Measurements from ENCODE around the gene PTCRA.
"Not testable (repeated sequence)": the region's sequence is repeated elsewhere in the genome, so short reads cannot be mapped to it uniquely, and the experiment has no call there.

Gene PTCRA

GRCh38 chr6:42902429-42903263, 13.2 kb upstream of the PTCRA start:
- TF ChIP-seq SPI1 (IDR thresholded peaks at IDR 0.05; ENCODE audit: low read depth, low read length): 0 out of 2 replicates have a peak, but pooled peaks have one; percentile 3
- not testable (repeated sequence) for FAIRE-seq; DNase-seq (ENCODE audit: insufficient read length, low spot score)

DNA sequence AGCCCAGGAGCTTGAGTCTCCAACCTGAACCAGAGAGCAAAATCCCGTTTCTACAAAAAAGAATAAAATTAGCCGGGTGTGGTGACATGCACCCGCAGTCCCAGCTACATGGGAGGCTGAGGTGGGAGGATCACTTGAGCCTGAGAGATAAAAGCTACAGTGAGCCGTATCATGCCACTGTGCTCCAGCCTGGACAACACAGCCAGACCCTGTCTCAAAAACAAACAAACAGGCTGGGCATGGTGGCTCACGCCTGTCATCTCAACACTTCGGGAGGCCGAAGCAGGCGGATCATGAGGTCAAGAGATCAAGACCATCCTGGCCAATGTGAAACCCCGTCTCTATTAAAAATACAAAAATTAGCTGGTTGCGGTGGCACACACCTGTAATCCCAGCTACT, 11.4 kb upstream of the PTCRA start:
- DNase-seq (ENCODE audit: insufficient read length, low spot score): no peak
- TF ChIP-seq POLR2AphosphoS5 (IDR thresholded peaks at IDR 0.05; ENCODE audit: low read depth, low read length) (no peak), PAX5 (IDR thresholded peaks at IDR 0.05; ENCODE audit: insufficient read depth, low read length, severe bottlenecking) (no peak), POLR2A (IDR thresholded peaks at IDR 0.05; ENCODE audit: low read depth, low read length) (no peak), TAF1 (IDR thresholded peaks at IDR 0.05; ENCODE audit: low read depth, low read length) (no peak), SPI1 (IDR thresholded peaks at IDR 0.05; ENCODE audit: low read depth, low read length) (no peak), POU2F2 (IDR thresholded peaks at IDR 0.05; ENCODE audit: low read depth, low read length) (no peak)
- no peak for FAIRE-seq

DNA sequence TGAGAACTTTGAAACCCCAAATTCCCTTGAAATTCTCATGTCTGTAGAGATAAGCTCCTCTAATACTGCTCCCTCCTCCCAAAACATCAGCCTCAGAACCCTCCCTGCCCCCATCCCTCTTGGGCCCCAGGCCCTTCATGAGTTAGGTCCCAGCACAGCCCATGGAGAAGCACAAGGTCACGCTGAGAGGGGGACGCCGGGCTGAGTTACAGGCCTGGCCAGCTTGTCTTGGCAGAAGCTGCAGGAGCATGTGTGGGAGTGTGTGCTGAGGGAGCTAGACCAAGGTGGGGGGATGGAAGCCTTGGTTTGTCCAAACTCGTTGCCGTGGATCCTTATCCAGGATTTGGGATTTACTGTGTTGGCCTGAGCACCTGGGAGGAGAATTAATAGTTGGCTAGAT, 8.5 kb upstream of the PTCRA start:
- DNase-seq (ENCODE audit: insufficient read length, low spot score) (no peak), FAIRE-seq (no peak)
- TF ChIP-seq POLR2A (IDR thresholded peaks at IDR 0.05; ENCODE audit: low read depth, low read length) (no peak), TAF1 (IDR thresholded peaks at IDR 0.05; ENCODE audit: low read depth, low read length) (no peak), POU2F2 (IDR thresholded peaks at IDR 0.05; ENCODE audit: low read depth, low read length) (no peak), POLR2AphosphoS5 (IDR thresholded peaks at IDR 0.05; ENCODE audit: low read depth, low read length) (no peak), SPI1 (IDR thresholded peaks at IDR 0.05; ENCODE audit: low read depth, low read length) (no peak), PAX5 (IDR thresholded peaks at IDR 0.05; ENCODE audit: insufficient read depth, low read length, severe bottlenecking) (no peak)

DNA sequence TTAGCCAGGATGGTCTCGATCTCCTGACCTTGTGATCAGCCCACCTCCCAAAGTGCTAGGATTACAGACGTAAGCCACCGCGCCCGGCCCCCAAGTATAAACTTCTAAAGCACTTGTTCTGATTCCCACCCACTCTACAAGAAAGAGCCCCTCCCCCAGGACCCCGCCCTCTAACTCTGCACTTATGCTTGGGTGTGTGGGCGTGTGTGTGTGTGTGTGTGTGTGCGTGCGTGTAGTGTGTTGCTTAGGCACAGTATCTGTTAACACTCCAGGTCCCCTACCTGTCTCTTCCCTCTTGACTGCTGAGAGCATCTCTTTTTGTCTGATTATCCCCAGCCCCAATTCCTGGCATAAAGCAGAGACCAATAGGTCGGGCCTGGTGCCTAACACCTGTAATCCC, 6.0 kb upstream of the PTCRA start:
- TF ChIP-seq POU2F2 (IDR thresholded peaks at IDR 0.05; ENCODE audit: low read depth, low read length): no peak
- no peak for TF ChIP-seq POLR2A (IDR thresholded peaks at IDR 0.05; ENCODE audit: low read depth, low read length)
- TF ChIP-seq PAX5 (IDR thresholded peaks at IDR 0.05; ENCODE audit: insufficient read depth, low read length, severe bottlenecking): no peak
- no peak for TF ChIP-seq SPI1 (IDR thresholded peaks at IDR 0.05; ENCODE audit: low read depth, low read length)
- TF ChIP-seq POLR2AphosphoS5 (IDR thresholded peaks at IDR 0.05; ENCODE audit: low read depth, low read length): no peak
- TF ChIP-seq TAF1 (IDR thresholded peaks at IDR 0.05; ENCODE audit: low read depth, low read length): no peak
- DNase-seq (ENCODE audit: insufficient read length, low spot score) (no peak), FAIRE-seq (no peak)

GRCh38 chr6:42911171-42912021, 4.5 kb upstream of the PTCRA start:
- FAIRE-seq: no peak
- no peak for TF ChIP-seq POLR2A (IDR thresholded peaks at IDR 0.05; ENCODE audit: low read depth, low read length)
- no peak for TF ChIP-seq SPI1 (IDR thresholded peaks at IDR 0.05; ENCODE audit: low read depth, low read length)
- TF ChIP-seq TAF1 (IDR thresholded peaks at IDR 0.05; ENCODE audit: low read depth, low read length): no peak
- no peak for TF ChIP-seq POLR2AphosphoS5 (IDR thresholded peaks at IDR 0.05; ENCODE audit: low read depth, low read length)
- TF ChIP-seq PAX5 (IDR thresholded peaks at IDR 0.05; ENCODE audit: insufficient read depth, low read length, severe bottlenecking): no peak
- no peak for TF ChIP-seq POU2F2 (IDR thresholded peaks at IDR 0.05; ENCODE audit: low read depth, low read length)
- DNase-seq (ENCODE audit: insufficient read length, low spot score): no peak

GRCh38 chr6:42914546-42914945, 1.3 kb upstream of the PTCRA start:
- FAIRE-seq (no peak), DNase-seq (ENCODE audit: insufficient read length, low spot score) (no peak)
- TF ChIP-seq POU2F2 (IDR thresholded peaks at IDR 0.05; ENCODE audit: low read depth, low read length): no peak
- TF ChIP-seq TAF1 (IDR thresholded peaks at IDR 0.05; ENCODE audit: low read depth, low read length): no peak

- FAIRE-seq (peak; percentile 54), DNase-seq (ENCODE audit: insufficient read length, low spot score) (no peak)
- no peak for TF ChIP-seq TAF1 (IDR thresholded peaks at IDR 0.05; ENCODE audit: low read depth, low read length)
- no peak for TF ChIP-seq PAX5 (IDR thresholded peaks at IDR 0.05; ENCODE audit: insufficient read depth, low read length, severe bottlenecking)
- no peak for TF ChIP-seq SPI1 (IDR thresholded peaks at IDR 0.05; ENCODE audit: low read depth, low read length)
- TF ChIP-seq POLR2A (IDR thresholded peaks at IDR 0.05; ENCODE audit: low read depth, low read length): no peak
- no peak for TF ChIP-seq POU2F2 (IDR thresholded peaks at IDR 0.05; ENCODE audit: low read depth, low read length)
- TF ChIP-seq POLR2AphosphoS5 (IDR thresholded peaks at IDR 0.05; ENCODE audit: low read depth, low read length): no peak
Measured at GRCh38 chr6:42916288-42916687, 435 bp downstream of the PTCRA start.

- DNase-seq (ENCODE audit: insufficient read length, low spot score): no peak
- FAIRE-seq: no peak
- TF ChIP-seq TAF1 (IDR thresholded peaks at IDR 0.05; ENCODE audit: low read depth, low read length): no peak
- TF ChIP-seq SPI1 (IDR thresholded peaks at IDR 0.05; ENCODE audit: low read depth, low read length): no peak
- TF ChIP-seq POLR2AphosphoS5 (IDR thresholded peaks at IDR 0.05; ENCODE audit: low read depth, low read length): no peak
- TF ChIP-seq POLR2A (IDR thresholded peaks at IDR 0.05; ENCODE audit: low read depth, low read length): no peak
- no peak for TF ChIP-seq POU2F2 (IDR thresholded peaks at IDR 0.05; ENCODE audit: low read depth, low read length)
- TF ChIP-seq PAX5 (IDR thresholded peaks at IDR 0.05; ENCODE audit: insufficient read depth, low read length, severe bottlenecking): no peak
Measured at GRCh38 chr6:42921801-42922200, 5.9 kb downstream of the PTCRA start.

DNA sequence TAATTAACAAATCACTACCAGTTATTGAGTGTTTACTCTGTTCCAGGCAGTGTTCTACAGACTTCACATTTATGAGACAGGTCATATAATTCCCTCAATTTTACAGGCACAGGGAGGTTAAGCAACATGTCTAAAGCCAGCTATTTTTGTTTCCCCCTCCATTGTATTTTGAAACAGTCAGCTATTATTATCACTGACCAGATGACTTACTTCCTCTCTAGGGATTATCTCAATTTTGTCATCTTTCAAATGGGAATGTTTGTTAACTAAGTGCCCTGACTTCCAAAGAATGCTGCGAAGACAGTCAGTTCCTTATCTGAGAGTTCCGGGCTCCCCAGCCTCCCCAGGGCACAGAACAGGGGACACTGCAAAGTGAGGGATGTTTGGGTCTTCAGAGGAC, 7.8 kb downstream of the PTCRA start:
- DNase-seq (ENCODE audit: insufficient read length, low spot score) (no peak), FAIRE-seq (no peak)
- no peak for TF ChIP-seq PAX5 (IDR thresholded peaks at IDR 0.05; ENCODE audit: insufficient read depth, low read length, severe bottlenecking)
- TF ChIP-seq SPI1 (IDR thresholded peaks at IDR 0.05; ENCODE audit: low read depth, low read length): 0 out of 2 replicates have a peak, but pooled peaks have one; percentile 1

All from GM12891 (cell line).